Activated T-cell treated with anti-CD3 and anti-CD28 coated beads for 24 hours (primary cell): ENCODE measurements around the gene LMOD1.

ENCODE experiments used
- DNase-seq: peaks from one replicate; pipeline ENCODE4 v3.0.0-alpha.2; 2020; ENCODE audit warnings: low read depth

The LMOD1 gene

GRCh38 chr1:201892211-201892610, 54.1 kb downstream of the LMOD1 start:
- DNase-seq: no peak

GRCh38 chr1:201891451-201892045, 54.8 kb downstream of the LMOD1 start:
- no peak for DNase-seq

- no peak for DNase-seq
Measured at GRCh38 chr1:201890806-201891450, 55.4 kb downstream of the LMOD1 start.

- no peak for DNase-seq
Measured at GRCh38 chr1:201890223-201890622, 56.1 kb downstream of the LMOD1 start.

GRCh38 chr1:201889090-201889968, 57.0 kb downstream of the LMOD1 start:
- DNase-seq: no peak

GRCh38 chr1:201888282-201889089, 57.9 kb downstream of the LMOD1 start, which contains the start of gene SHISA4:
Gene SHISA4 (plus strand): TSS chr1:201888898. CDS start chr1:201888995, 97 bp downstream.
- no peak for DNase-seq

GRCh38 chr1:201887116-201887866, 59.1 kb downstream of the LMOD1 start:
- no peak for DNase-seq

- DNase-seq: no peak
Measured at GRCh38 chr1:201886103-201886885, 60.1 kb downstream of the LMOD1 start.

GRCh38 chr1:201885531-201886075, 60.7 kb downstream of the LMOD1 start:
- DNase-seq: no peak

GRCh38 chr1:201884425-201884824, 61.9 kb downstream of the LMOD1 start:
- DNase-seq: no peak

GRCh38 chr1:201883786-201884185, 62.6 kb downstream of the LMOD1 start:
- DNase-seq: no peak

- DNase-seq: no peak
Measured at GRCh38 chr1:201883266-201883665, 63.1 kb downstream of the LMOD1 start.

- DNase-seq: no peak
Measured at GRCh38 chr1:201882665-201883132, 63.6 kb downstream of the LMOD1 start.

GRCh38 chr1:201881617-201882016, 64.7 kb downstream of the LMOD1 start:
- DNase-seq: no peak

GRCh38 chr1:201880928-201881571, 65.3 kb downstream of the LMOD1 start:
- DNase-seq: no peak

GRCh38 chr1:201877877-201878401, 68.4 kb downstream of the LMOD1 start:
- no peak for DNase-seq

GRCh38 chr1:201876148-201876818, 70.1 kb downstream of the LMOD1 start:
- no peak for DNase-seq

- no peak for DNase-seq
Measured at GRCh38 chr1:201874672-201875071, 71.7 kb downstream of the LMOD1 start.

GRCh38 chr1:201870397-201870796, 76.0 kb downstream of the LMOD1 start:
- DNase-seq: no peak
